Astrocyte (in vitro differentiated cells and primary cell): ENCODE data around the gene SF3B3.

Experiments used
- CTCF ChIP-seq: IDR thresholded peaks from 2 replicates; pipeline ENCODE4 v1.5.1; 2011; ENCODE audit warnings: low read depth, mild to moderate bottlenecking, inconsistent platforms, low read length, moderate library complexity; ENCODE audit not compliant: insufficient read depth
- EZH2 ChIP-seq: IDR thresholded peaks from 2 replicates; pipeline ENCODE4 v1.6.1; 2012; ENCODE audit warnings: mild to moderate bottlenecking, low read length, inconsistent platforms; ENCODE audit not compliant: insufficient read depth

- TF ChIP-seq EZH2: no peak
- TF ChIP-seq CTCF: no peak
These were observed 71.0 kb downstream of the SF3B3 start for GRCh38 chr16:70594569-70594968.
